ENCODE data around the gene CDKN3.

DNA sequence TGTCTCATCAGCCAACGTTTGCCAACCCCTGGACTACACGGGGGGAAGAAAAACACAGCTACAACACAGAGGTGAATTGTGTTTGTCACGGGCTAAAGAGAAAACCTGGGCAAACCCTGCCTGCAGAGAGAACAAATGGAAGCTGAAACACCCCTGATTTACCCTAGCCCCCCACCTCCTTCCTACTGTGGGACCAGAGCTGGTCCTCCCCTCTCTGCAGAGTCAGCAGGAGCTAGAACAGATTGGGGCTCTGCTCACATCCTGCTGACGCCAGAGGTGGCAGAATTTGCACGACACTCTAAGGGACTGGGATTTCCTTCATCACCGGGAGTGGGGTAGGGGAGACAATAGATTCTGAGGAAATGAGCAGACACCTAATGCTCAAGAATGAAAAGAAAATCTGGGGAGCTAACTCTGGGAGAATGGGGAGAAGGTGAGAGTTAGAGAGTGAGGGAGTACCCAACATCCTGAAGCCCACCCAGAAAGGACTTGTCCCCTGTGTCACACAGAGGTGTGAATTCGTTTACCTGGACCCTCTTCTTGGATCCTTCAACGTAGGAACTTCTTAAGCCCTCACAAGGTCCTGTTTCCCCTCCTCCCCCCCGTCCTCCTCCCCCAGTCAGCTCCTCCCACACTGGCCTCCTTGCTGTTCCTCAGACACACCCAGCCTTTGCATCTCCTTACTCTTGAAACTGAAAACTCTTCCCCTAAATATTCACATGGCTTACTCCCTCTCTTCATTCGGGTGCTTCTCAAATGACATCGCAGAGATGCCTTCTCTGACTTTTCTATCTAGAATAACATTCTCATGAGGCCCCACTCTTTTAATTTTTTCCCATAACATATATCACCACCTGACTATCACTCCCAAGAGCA, 26.2 kb upstream of the CDKN3 start:
- TF ChIP-seq, protein P1, sequence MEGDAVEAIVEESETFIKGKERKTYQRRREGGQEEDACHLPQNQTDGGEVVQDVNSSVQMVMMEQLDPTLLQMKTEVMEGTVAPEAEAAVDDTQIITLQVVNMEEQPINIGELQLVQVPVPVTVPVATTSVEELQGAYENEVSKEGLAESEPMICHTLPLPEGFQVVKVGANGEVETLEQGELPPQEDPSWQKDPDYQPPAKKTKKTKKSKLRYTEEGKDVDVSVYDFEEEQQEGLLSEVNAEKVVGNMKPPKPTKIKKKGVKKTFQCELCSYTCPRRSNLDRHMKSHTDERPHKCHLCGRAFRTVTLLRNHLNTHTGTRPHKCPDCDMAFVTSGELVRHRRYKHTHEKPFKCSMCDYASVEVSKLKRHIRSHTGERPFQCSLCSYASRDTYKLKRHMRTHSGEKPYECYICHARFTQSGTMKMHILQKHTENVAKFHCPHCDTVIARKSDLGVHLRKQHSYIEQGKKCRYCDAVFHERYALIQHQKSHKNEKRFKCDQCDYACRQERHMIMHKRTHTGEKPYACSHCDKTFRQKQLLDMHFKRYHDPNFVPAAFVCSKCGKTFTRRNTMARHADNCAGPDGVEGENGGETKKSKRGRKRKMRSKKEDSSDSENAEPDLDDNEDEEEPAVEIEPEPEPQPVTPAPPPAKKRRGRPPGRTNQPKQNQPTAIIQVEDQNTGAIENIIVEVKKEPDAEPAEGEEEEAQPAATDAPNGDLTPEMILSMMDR (IDR thresholded peaks at IDR 0.05; ENCODE audit: low read depth, low read length, poor library complexity, severe bottlenecking) = no peak
- TF ChIP-seq EZH2phosphoT487 (IDR thresholded peaks at IDR 0.05; ENCODE audit: borderline replicate concordance, low read length) = no peak

Measured in DOHH2 (cell line).